ENCODE data around the gene CEMIP.

CEMIP gene

DNA sequence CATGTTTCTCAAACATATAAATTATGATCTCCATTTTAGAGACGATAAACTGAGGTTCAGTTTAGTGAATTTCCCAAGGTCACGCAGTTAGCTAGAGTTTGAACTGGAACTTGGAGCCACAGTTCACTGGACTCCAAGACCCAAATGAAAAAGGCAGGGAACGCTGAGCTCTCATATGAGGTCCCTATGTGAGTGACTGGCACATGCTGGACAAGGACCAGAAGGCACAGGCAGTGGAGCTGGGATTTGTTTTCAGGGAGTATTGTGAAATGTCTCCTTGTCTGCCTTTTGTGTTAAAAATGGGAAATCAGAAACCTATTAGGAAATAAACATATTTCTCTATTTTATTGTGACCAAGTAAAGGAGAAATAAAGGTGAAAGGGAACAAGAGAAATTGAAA, 147.0 kb downstream of the CEMIP start:
- TF ChIP-seq, protein P1, sequence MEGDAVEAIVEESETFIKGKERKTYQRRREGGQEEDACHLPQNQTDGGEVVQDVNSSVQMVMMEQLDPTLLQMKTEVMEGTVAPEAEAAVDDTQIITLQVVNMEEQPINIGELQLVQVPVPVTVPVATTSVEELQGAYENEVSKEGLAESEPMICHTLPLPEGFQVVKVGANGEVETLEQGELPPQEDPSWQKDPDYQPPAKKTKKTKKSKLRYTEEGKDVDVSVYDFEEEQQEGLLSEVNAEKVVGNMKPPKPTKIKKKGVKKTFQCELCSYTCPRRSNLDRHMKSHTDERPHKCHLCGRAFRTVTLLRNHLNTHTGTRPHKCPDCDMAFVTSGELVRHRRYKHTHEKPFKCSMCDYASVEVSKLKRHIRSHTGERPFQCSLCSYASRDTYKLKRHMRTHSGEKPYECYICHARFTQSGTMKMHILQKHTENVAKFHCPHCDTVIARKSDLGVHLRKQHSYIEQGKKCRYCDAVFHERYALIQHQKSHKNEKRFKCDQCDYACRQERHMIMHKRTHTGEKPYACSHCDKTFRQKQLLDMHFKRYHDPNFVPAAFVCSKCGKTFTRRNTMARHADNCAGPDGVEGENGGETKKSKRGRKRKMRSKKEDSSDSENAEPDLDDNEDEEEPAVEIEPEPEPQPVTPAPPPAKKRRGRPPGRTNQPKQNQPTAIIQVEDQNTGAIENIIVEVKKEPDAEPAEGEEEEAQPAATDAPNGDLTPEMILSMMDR (conservative IDR thresholded peaks at IDR 0.05; ENCODE audit: control insufficient read depth, insufficient read depth, low read depth, low read length): no peak
- no peak for DNase-seq (ENCODE audit: low read depth)
- no peak overlapping the region for H3K4me3 ChIP-seq (ENCODE audit: control insufficient read depth, low read depth, low read length)

DNA sequence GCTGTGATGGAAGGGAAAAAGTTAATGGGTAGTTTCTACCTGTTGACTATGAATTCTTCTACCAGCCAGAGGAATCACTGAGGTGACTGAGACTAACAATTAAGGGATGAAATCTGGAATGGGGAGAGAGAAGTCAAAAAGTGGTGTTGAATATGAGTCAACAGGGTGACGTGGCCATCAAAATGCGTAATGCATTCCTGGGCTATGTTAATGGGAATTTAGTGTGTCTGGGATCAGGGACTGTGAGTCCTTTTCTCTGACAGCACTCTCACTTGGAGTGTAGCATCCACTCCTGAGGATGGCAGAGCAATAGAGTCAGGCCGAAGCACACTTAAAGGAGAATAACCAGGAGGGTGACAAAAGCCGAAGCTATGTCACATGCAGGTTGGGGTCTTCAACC, 150.1 kb downstream of the CEMIP start:
- DNase-seq (ENCODE audit: low read depth): peak; percentile 84
- H3K4me3 ChIP-seq (ENCODE audit: control insufficient read depth, low read depth, low read length): no peak overlapping the region
- TF ChIP-seq, protein P1 (conservative IDR thresholded peaks at IDR 0.05; ENCODE audit: control insufficient read depth, insufficient read depth, low read depth, low read length): no peak

DNA sequence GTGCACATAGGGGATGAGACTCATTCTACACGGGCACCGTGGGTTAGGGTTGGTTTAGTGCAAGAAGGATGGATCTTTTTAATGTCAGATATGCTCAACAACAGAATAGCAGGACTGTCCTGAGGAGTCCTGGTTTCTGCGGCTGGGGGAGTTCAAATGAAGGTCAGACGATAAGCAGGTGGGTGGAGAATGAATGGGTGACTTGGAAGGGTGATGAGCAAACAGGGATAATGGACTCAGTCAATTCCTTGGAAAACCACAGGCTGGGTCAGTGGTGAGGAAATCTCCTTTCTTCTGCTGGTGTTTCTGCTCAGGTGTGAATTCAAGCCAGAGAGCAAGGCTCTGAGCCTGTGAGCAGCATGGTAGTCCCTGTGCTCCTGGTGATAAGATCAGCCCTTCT, 150.5 kb downstream of the CEMIP start:
- TF ChIP-seq, protein P1 (conservative IDR thresholded peaks at IDR 0.05; ENCODE audit: control insufficient read depth, insufficient read depth, low read depth, low read length): no peak
- no peak overlapping the region for H3K4me3 ChIP-seq (ENCODE audit: control insufficient read depth, low read depth, low read length)
- DNase-seq (ENCODE audit: low read depth): peak; percentile 43

DNA sequence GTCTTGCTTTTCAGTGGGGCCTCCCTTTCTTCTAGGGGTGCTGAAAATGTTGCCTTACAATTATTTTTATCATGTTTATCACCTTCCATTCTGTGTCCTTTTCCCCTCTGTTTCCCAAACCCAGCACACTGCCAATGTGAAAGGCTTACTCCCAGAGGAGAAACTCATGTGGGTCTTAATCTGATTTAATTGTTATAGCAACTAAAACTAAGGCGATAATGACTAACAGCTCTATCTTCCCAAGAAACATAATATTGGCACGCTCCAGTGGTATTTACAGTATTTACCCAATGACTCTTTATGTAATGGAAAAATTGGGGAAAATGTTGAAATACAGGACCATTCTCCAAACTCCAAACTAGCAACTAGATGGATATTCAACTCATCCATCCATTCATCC, 152.0 kb downstream of the CEMIP start:
- H3K4me3 ChIP-seq (ENCODE audit: control insufficient read depth, low read depth, low read length): no peak overlapping the region
- no peak for DNase-seq (ENCODE audit: low read depth)
- TF ChIP-seq, protein P1 (conservative IDR thresholded peaks at IDR 0.05; ENCODE audit: control insufficient read depth, insufficient read depth, low read depth, low read length): no peak

DNA sequence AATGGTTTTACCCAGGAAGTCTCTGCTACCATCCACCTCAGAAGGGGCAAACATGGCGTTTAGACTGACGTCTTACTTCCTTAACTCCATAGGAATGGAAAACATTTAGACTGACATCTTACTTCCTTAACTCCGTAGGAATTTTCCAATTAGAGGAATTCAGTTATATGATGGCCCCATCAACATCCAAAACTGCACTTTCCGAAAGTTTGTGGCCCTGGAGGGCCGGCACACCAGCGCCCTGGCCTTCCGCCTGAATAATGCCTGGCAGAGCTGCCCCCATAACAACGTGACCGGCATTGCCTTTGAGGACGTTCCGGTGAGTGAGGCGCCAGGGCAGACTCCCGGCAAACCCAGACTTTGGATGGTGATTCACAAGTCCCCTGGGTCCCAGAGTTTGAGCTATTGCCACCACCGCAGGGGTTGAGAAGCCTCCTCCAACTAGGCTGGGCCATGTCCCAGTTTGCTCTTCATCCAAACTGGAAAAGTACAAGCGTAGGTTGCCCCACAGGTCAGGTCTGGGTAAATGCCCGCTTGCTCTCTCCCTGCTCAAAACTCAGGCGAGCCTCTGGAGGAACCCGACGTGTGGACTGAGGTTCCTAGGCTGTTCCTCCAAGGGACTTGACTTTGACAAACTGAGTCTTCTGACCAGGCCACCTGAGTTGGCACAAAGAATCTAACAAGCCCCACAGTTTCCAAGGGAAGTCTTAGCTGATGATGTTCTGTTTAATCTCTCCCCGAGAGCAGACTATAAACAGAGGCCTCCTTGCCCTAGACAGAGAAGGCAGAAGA, 152.7 kb downstream of the CEMIP start:
- peak; percentile 47 for DNase-seq (ENCODE audit: low read depth)
- TF ChIP-seq, protein P1 (conservative IDR thresholded peaks at IDR 0.05; ENCODE audit: control insufficient read depth, insufficient read depth, low read depth, low read length): no peak
- no peak overlapping the region for H3K4me3 ChIP-seq (ENCODE audit: control insufficient read depth, low read depth, low read length)

DNA sequence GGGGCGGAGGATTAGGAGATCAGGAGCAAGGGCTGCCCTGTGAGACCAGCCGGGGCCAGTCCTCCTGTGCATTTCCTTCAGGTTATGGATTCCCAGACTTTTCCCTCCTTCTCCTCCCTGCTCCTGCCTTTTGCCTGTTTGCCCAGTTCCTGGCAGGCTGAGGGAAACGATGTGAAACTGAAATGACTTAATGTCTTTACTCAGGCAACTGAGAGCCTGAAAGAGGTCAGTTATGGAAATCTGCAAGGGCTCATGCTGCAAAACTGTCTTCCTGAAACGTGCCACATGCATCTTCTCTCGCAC, 153.3 kb downstream of the CEMIP start:
- no peak for DNase-seq (ENCODE audit: low read depth)
- TF ChIP-seq, protein P1 (conservative IDR thresholded peaks at IDR 0.05; ENCODE audit: control insufficient read depth, insufficient read depth, low read depth, low read length): no peak
- H3K4me3 ChIP-seq (ENCODE audit: control insufficient read depth, low read depth, low read length): no peak overlapping the region

DNA sequence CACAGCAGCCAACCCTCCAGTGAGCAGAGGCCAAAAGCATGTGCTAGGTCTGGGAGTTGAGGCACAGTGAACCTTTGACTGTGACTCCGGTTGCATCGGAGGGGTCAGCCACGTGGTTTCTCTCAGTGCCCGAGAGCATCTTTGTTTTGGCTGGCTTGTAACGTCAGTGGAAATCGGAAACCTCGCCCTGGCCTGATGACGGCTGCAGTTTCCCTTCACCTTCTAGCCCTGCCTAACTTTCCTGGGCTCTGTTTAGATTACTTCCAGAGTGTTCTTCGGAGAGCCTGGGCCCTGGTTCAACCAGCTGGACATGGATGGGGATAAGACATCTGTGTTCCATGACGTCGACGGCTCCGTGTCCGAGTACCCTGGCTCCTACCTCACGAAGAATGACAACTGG, 153.8 kb downstream of the CEMIP start:
- no peak overlapping the region for H3K4me3 ChIP-seq (ENCODE audit: control insufficient read depth, low read depth, low read length)
- peak; percentile 57 for DNase-seq (ENCODE audit: low read depth)
- TF ChIP-seq, protein P1 (conservative IDR thresholded peaks at IDR 0.05; ENCODE audit: control insufficient read depth, insufficient read depth, low read depth, low read length): no peak
